ENCODE measurements around the gene PRUNE2.

- TF ChIP-seq EZH2 (IDR thresholded peaks at IDR 0.05; ENCODE audit: borderline replicate concordance, low read depth, low read length, severe bottlenecking) = no peak
- TF ChIP-seq, protein P1, sequence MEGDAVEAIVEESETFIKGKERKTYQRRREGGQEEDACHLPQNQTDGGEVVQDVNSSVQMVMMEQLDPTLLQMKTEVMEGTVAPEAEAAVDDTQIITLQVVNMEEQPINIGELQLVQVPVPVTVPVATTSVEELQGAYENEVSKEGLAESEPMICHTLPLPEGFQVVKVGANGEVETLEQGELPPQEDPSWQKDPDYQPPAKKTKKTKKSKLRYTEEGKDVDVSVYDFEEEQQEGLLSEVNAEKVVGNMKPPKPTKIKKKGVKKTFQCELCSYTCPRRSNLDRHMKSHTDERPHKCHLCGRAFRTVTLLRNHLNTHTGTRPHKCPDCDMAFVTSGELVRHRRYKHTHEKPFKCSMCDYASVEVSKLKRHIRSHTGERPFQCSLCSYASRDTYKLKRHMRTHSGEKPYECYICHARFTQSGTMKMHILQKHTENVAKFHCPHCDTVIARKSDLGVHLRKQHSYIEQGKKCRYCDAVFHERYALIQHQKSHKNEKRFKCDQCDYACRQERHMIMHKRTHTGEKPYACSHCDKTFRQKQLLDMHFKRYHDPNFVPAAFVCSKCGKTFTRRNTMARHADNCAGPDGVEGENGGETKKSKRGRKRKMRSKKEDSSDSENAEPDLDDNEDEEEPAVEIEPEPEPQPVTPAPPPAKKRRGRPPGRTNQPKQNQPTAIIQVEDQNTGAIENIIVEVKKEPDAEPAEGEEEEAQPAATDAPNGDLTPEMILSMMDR (IDR thresholded peaks at IDR 0.05; ENCODE audit: borderline replicate concordance, extremely low read depth, low read length, poor library complexity, severe bottlenecking) = no peak
Observed at GRCh38 chr9:76835571-76836283, 70.2 kb downstream of the PRUNE2 start.
